GM12891 (cell line): Measurements from ENCODE around the gene MAPRE2.
A peak's percentile ranks its signal among the peaks of the same experiment; 100 is the strongest.

Source experiments
- DNase-seq: peaks from one replicate; pipeline ENCODE4 v3.0.0; 2011; ENCODE audit warnings: low spot score; ENCODE audit not compliant: insufficient read length
- FAIRE-seq: peaks from 2 replicates; lab custom pipeline; 2011; peaks lifted over from hg19 to GRCh38; lab: Jason Lieb, UNC
- PAX5 ChIP-seq: IDR thresholded peaks from 2 replicates; pipeline ENCODE4 v1.6.1; 2011; ENCODE audit warnings: low read length, moderate library complexity, mild to moderate bottlenecking; ENCODE audit not compliant: insufficient read depth, severe bottlenecking
- POLR2A ChIP-seq: IDR thresholded peaks from 2 replicates; pipeline ENCODE4 v1.6.1; 2011; ENCODE audit warnings: low read depth, low read length, control low read depth
- POLR2AphosphoS5 ChIP-seq: IDR thresholded peaks from 2 replicates; pipeline ENCODE4 v1.6.1; 2011; ENCODE audit warnings: low read depth, low read length, control low read depth
- POU2F2 ChIP-seq: IDR thresholded peaks from 2 replicates; pipeline ENCODE4 v1.6.1; 2011; ENCODE audit warnings: low read depth, mild to moderate bottlenecking, control low read depth, low read length, moderate library complexity
- SPI1 ChIP-seq: IDR thresholded peaks from 2 replicates; pipeline ENCODE4 v1.6.1; 2011; ENCODE audit warnings: low read depth, low read length, control low read depth
- TAF1 ChIP-seq: IDR thresholded peaks from 2 replicates; pipeline ENCODE4 v1.6.1; 2011; ENCODE audit warnings: low read depth, low read length, control low read depth

The MAPRE2 gene

DNA sequence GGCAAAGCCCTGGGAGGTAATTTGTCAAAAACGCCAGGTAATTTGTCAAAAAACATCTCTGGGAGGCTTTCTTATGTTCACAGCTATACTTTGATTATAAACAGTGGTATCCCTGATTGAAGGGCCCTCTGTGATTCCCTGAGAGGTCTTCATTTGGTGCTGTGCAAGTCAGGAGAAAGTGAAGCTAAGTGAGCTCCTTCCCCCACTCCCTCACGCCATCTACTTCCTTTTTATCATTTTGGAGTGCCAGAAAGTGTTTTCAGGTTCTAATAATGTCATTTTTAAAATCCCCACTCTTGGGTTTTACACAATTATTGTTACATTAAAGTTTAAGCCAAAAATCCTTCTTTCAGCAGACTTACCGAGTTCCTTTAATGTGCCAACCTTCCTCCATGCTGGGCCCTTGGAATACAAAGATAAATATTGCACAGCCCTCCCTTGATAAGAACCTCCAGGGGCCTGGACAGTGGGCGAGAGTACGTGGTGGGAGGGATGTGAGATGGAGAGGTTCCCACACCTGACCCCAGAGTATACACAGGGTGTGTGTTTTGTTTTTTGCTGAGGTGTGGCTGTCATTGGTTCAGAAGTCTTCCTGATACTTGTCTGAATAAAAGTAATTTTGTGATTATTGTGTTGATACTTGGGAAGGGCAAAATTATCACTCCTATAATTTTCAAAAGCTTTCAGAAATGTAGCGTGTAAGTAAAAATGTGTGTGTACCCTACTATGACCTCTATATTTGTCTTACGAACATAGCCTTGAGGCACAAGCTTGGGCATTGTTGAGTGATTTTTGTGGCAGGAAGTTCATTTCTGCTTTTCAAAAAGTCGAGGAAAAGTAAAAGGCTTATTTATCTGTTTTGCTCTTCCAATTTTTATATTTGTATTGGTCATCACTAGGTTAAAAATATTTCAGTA is 8.2 kb downstream of the MAPRE2 start:
- FAIRE-seq (peak; percentile 35), DNase-seq (no peak)
- no peak for TF ChIP-seq TAF1
- 0 out of 2 replicates have a peak, but pooled peaks have one; percentile 14 for TF ChIP-seq SPI1
- no peak for TF ChIP-seq PAX5

GRCh38 chr18:35050028-35050546 is 8.9 kb downstream of the MAPRE2 start:
- FAIRE-seq (peak; percentile 57), DNase-seq (no peak)
- TF ChIP-seq TAF1, result no peak
- no peak for TF ChIP-seq SPI1
- no peak for TF ChIP-seq PAX5
- no peak for TF ChIP-seq POLR2AphosphoS5
- no peak for TF ChIP-seq POU2F2
- TF ChIP-seq POLR2A, result no peak

- DNase-seq, result no peak
- no peak for TF ChIP-seq POLR2A
- TF ChIP-seq PAX5, result no peak
- no peak for TF ChIP-seq POU2F2
- TF ChIP-seq SPI1, result no peak
- TF ChIP-seq POLR2AphosphoS5, result no peak
- no peak for TF ChIP-seq TAF1
- FAIRE-seq, result peak; percentile 28
Measured at GRCh38 chr18:35050705-35051195, 9.5 kb downstream of the MAPRE2 start.

GRCh38 chr18:35051641-35052377 is 10.6 kb downstream of the MAPRE2 start:
- FAIRE-seq, result no peak

GRCh38 chr18:35054401-35054800 is 13.2 kb downstream of the MAPRE2 start:
- DNase-seq (no peak), FAIRE-seq (no peak)
- TF ChIP-seq SPI1 (no peak), POLR2AphosphoS5 (no peak), PAX5 (no peak), POLR2A (no peak), TAF1 (no peak), POU2F2 (no peak)

More at GRCh38 chr18:35051641-35052377, 10.6 kb downstream of the MAPRE2 start:
- no peak for DNase-seq
- TF ChIP-seq POLR2A (no peak), POLR2AphosphoS5 (no peak), TAF1 (no peak), POU2F2 (no peak), PAX5 (no peak)

- no peak for TF ChIP-seq SPI1
- no peak for TF ChIP-seq POLR2AphosphoS5
- no peak for TF ChIP-seq TAF1
- TF ChIP-seq POU2F2, result no peak
- no peak for TF ChIP-seq POLR2A
- no peak for TF ChIP-seq PAX5
- FAIRE-seq (no peak), DNase-seq (no peak)
Measured at GRCh38 chr18:35055105-35055504, 13.9 kb downstream of the MAPRE2 start.

- TF ChIP-seq POLR2AphosphoS5 (no peak), SPI1 (no peak), POLR2A (no peak), PAX5 (no peak), TAF1 (no peak), POU2F2 (no peak)
- FAIRE-seq (no peak), DNase-seq (no peak)
Measured at GRCh38 chr18:35055726-35056125, 14.5 kb downstream of the MAPRE2 start.

DNA sequence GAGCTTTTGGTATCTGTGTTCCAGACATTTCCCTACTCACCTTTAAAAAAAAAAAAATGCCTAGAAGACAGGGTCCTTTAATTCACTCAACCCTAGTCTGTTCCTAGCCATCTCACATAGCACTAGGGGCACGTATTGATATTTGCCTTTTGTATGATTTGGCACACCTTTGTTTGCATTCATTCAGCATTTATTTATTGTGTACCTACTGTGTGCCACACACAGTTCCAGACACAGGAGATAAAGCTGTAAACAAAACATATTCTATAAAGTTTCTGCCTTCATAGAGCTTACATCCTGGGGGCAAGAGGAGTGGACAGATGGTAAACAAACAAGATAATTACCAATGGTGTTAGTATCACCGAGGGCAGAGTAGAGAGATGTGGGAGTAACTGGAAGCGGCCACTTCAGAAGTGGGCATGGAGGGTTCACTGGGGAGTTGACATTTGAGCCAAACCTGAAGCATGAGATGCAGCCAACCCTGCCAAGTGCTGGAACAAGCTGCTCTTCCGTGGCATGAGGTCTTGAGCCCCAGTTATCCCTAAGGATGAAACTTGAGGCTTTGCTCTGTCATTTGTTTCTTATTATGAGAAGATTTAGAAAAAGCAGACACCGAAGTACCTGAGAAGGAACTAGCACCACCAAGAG is 18.2 kb downstream of the MAPRE2 start:
- DNase-seq (no peak), FAIRE-seq (no peak)
- TF ChIP-seq TAF1 (no peak), PAX5 (no peak), SPI1 (no peak), POLR2AphosphoS5 (no peak), POLR2A (no peak), POU2F2 (no peak)

GRCh38 chr18:35060122-35060815 is 19.1 kb downstream of the MAPRE2 start:
- DNase-seq, result no peak
- TF ChIP-seq TAF1 (no peak), POU2F2 (no peak), PAX5 (no peak), POLR2A (no peak), SPI1 (no peak), POLR2AphosphoS5 (no peak)

More at GRCh38 chr18:35060122-35060815, 19.1 kb downstream of the MAPRE2 start:
- FAIRE-seq, result no peak
